ENCODE measurements around the gene CDH4. TPM values are rescaled to one million over a fixed set of nuclear protein-coding genes. Genes with fewer than 3 reads are reported as not detected.
A peak's percentile ranks its signal among the peaks of the same experiment; 100 is the strongest.

Gene CDH4
- total RNA-seq, 1 donor from 2014 or later: 0.06 TPM

DNA sequence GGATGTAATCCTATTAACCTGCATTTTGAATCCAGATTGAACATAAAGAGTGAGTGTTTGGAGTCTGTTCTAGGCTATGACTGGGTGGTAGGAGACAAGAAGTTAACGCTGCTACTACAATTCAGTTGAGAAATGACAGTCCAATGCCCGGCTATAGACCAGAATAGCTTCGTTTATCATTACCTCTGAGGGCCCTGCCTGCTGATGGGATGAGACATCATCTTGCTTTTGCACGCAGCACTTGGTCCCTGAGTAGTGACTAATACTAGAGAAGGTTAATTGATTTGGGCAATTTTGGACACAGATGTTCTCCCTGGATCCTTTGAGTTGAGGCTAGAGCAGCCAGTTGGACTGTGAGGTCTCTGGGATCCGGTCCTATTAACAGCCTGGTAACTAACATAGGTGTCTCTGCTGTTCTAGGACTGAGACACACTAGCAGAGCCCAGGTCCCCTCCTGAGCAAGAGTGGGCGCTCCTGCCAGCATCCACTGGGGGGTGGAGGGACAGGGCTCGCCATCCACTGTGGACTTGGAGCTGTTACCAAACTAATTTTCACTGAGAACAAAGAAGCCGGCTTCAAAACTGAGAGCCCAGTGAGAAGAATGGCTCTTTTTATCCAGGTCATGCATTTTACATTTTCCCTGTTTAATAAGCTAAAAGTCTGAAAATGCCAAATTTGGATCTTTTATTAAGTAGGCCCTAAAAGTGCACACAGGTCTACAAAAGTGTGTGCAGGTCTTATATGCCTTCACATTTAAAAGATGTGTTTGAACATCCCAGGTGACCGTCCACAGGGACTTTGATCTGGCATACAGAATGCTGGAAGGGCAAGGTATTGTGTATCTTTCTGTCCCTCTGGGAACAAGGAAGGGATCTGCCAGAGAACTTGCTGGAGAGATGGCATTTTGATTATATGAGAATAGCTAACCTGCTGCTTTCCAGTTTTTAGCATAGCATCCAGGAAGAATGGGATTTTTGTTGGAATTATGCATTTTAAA, 212.5 kb downstream of the CDH4 start:
- Histone ChIP-seq H3K9me3 (no peaks in the 10 kb centered on the region), H3K27ac (no peak overlapping the region), H3K4me1 (no peaks in the 10 kb centered on the region), H3K27me3 (ENCODE audit: low read depth) (no peaks in the 10 kb centered on the region), H3K36me3 (no peaks in the 10 kb centered on the region), H3K4me3 (no peak overlapping the region)
- intact Hi-C loops (cut with DNase I): no loop called here
- no peak for DNase-seq
- no peak for ATAC-seq
- TF ChIP-seq, protein P1, sequence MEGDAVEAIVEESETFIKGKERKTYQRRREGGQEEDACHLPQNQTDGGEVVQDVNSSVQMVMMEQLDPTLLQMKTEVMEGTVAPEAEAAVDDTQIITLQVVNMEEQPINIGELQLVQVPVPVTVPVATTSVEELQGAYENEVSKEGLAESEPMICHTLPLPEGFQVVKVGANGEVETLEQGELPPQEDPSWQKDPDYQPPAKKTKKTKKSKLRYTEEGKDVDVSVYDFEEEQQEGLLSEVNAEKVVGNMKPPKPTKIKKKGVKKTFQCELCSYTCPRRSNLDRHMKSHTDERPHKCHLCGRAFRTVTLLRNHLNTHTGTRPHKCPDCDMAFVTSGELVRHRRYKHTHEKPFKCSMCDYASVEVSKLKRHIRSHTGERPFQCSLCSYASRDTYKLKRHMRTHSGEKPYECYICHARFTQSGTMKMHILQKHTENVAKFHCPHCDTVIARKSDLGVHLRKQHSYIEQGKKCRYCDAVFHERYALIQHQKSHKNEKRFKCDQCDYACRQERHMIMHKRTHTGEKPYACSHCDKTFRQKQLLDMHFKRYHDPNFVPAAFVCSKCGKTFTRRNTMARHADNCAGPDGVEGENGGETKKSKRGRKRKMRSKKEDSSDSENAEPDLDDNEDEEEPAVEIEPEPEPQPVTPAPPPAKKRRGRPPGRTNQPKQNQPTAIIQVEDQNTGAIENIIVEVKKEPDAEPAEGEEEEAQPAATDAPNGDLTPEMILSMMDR (IDR thresholded peaks at IDR 0.05): no peak

DNA sequence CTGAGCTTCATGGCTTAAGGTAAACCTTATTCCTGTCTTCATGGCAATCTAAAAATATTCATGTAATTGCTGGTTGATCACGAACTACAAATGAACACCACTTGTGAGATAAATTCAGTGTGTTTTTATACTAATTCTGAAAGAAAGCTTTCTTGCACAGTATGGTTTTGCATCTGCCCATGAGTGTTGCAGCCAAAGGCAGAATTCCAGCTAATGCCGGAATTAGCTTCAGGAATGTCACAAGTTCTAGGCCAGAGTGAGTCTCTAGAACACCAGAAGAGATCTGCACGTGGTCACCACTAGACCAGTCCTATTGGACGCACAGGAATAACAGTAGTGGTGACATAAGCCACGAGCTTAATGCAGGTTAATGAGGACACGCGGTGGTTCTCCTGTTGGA, 223.7 kb downstream of the CDH4 start:
- H3K9me3 ChIP-seq: no peaks in the 10 kb centered on the region
- TF ChIP-seq, protein P1 (IDR thresholded peaks at IDR 0.05): no peak
- ATAC-seq: no peak
- H3K4me1 ChIP-seq: no peaks in the 10 kb centered on the region
- no peak overlapping the region for H3K4me3 ChIP-seq
- DNase-seq: no peak
- no peaks in the 10 kb centered on the region for H3K36me3 ChIP-seq
- intact Hi-C loops (cut with DNase I): no loop called here
- no peak overlapping the region for H3K27ac ChIP-seq
- peaks cover 10% of the 10 kb centered on the region for H3K27me3 ChIP-seq (ENCODE audit: low read depth)

DNA sequence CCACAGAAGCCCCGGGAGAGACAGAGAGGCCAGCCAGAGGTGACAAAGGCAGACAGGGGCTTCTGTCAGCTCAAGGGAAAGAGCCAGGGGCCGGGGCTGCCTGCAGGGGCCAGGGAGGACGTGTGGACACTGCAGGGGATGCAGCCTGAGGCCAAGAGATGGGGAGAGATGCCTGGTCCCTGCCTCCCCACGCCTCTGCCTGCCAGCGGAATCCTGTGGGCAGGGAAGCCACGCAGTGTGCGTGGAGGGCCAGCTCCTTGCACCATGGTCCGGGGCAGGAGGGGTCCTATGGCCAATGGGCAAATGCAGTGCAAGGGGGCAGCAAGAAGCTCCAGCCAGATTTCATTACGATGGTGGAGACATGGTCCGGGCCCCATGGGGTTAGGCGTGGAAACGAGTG, 224.9 kb downstream of the CDH4 start:
- intact Hi-C loops (cut with DNase I): no loop called here
- H3K27me3 ChIP-seq (ENCODE audit: low read depth): peaks cover 10% of the 10 kb centered on the region
- no peaks in the 10 kb centered on the region for H3K9me3 ChIP-seq
- no peaks in the 10 kb centered on the region for H3K36me3 ChIP-seq
- H3K4me3 ChIP-seq: no peak overlapping the region
- no peaks in the 10 kb centered on the region for H3K4me1 ChIP-seq
- TF ChIP-seq, protein P1 (IDR thresholded peaks at IDR 0.05): no peak
- H3K27ac ChIP-seq: no peak overlapping the region
- ATAC-seq (no peak), DNase-seq (no peak)

DNA sequence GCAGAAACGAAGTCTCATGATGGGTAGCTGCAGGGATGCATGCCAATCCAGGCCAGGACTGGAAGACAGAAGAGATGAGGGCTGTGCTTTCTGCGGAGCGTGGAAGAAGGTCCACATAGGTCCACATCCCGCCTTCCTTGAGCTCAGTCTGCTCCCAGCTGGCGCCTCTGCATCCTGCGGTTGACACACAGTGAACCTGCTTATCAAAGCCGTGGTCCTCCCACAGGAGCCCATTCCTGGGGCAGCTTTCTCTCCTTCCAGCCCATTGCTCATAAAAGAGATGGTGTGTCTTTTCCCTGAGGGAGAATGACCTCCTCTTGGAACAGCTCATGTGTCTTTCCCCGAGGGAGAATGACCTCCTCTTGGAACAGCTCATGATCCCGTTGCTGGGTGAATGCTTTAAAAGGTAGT, 225.4 kb downstream of the CDH4 start:
- DNase-seq (no peak), ATAC-seq (peak in 1 of 2 donors; percentile 23)
- Histone ChIP-seq H3K27ac (no peak overlapping the region), H3K4me3 (no peak overlapping the region), H3K27me3 (ENCODE audit: low read depth) (peaks cover 10% of the 10 kb centered on the region), H3K9me3 (no peaks in the 10 kb centered on the region), H3K4me1 (no peaks in the 10 kb centered on the region), H3K36me3 (no peaks in the 10 kb centered on the region)
- TF ChIP-seq, protein P1 (IDR thresholded peaks at IDR 0.05): no peak
- intact Hi-C loops (cut with DNase I): no loop called here

DNA sequence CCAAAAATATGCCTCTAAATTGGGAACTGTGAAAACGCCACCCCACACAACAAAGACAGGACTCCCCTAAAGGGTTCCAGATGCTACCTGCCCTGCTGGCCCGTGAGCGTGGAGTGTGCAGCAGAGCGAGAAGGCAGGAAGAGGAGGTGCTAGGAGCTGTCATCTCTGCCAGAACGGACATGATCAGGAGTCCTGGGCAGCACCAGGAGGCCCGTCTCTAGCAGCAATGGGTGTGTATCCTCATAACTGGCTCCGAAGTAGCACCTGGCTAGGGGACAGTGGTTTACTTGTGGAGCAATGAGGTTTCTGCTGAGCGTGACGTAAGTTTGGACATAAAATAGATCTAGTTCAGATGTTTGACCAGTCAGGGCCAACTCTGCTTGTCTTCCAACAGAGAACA, 226.0 kb downstream of the CDH4 start:
- H3K27me3 ChIP-seq (ENCODE audit: low read depth): peaks cover 10% of the 10 kb centered on the region
- ATAC-seq (no peak), DNase-seq (no peak)
- intact Hi-C loops (cut with DNase I): no loop called here
- H3K27ac ChIP-seq: no peak overlapping the region
- no peaks in the 10 kb centered on the region for H3K9me3 ChIP-seq
- TF ChIP-seq, protein P1 (IDR thresholded peaks at IDR 0.05): no peak
- H3K4me1 ChIP-seq: no peaks in the 10 kb centered on the region
- H3K36me3 ChIP-seq: no peaks in the 10 kb centered on the region
- H3K4me3 ChIP-seq: no peak overlapping the region
